Middle frontal gyrus (tissue), 1 donor: ENCODE measurements around the gene FXYD2.
"Not testable (repeated sequence)": the region's sequence is repeated elsewhere in the genome, so short reads cannot be mapped to it uniquely, and the experiment has no call there.

ENCODE experiments used
- DNase-seq: peaks from one replicate; pipeline ENCODE4 v3.0.0-alpha.2; 2015; ENCODE audit warnings: low spot score; ENCODE audit errors: extremely low spot score

Gene FXYD2

DNA sequence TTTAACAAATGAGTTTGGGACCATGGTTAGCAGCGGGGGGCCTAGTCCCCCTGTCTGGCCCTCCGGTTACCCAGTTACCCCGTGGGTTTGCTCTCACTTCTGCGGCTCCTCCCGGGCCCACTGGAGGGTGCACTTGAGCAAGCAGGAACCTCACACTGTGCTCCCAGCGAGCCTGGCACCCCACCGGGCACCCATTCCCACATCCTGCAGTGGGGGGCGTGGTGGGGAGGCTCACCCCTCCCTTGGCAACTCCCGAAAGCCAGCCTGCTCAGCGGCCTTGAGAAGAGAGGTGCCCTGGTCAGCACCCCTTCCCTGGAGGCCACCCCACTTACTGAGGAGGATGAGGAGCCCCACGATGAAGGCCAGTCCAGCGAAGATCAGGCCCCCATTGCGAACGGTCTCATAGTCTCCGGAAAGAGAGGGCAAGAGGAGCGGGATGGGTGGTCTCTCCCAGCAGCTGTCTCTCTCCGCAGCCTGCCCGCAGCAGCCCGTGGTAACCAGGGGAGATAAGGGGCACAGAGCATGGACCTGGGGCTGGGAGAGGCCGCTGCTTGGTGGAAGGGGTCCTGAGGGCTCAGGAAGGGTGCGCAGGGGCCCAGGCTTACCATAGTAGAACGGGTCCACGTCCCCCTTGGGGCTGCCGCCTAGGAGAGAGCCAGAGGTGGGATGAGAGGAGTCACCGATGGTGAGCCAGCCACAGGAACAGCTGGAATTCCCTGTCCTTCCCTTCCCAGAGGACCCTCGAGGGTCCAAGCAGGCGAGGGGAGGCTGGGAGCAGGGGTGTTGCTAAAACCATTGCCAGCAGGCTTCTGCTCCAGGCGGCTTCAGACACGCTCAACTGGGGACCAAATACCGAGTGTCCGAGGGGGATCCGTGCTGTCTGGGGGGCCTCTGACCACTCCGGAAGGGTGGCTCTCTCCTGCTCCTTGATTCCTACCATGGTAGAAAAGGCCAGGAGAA lies 2.2 kb downstream of the FXYD2 start:
- DNase-seq: no peak

DNA sequence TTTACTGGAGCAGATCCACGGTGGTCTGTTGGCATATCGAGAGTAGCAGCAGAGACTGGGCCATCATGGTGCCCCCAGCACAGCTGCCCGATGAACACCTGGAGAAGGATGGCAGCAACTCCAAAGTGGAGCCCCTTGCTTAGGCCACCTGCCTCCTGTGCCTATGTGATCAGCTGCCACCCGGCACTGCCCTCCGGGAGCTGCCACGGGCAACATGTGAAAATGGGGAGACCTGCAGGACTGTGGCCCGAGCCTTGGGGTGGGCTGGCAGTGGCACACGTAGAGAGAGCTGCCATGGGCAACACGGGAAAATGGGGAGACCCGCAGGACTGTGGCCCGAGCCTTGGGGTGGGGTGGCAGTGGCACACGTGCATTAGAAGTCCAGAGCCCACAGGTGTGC lies 3.1 kb downstream of the FXYD2 start:
- no peak for DNase-seq

DNA sequence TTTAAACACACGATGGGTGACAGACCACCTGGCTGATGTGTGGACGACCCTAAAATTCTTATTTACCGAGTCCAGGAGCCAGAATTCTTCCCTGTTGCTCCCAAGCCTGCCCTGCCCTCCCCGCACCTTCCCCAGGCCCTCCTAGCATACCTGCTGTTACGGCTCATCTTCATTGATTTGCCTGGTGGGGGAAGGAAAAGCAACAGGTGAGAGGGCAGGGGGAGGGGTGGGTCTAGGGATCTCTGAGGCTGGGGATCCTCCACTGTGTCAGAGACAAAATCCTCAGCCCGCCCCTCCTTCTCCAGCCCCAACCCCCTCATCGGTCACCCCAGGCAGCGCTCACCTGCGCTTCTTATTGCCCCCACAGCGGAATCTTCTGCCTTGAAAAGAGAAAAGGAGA lies 4.0 kb downstream of the FXYD2 start:
- no peak for DNase-seq

DNA sequence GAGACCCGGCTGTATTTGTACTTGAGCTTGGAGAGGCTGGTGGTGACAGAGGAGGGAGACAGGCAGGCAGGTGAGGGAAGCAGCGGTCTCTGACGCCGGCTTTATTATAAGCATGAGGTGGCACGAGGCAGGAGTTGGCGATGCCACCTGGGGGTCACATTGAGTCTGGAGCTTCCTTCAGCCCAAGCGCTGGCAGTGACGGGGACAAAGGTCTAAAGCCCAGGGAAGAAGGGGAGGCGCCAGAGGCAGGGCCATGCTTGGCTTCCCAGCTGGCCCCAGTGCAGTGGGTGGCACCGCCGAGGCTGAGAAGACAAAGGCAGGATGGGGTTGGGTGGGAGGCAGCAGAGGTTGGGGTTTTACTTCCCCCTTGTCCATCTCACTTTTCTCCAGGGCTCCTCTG lies 4.5 kb downstream of the FXYD2 start:
- DNase-seq: no peak

DNA sequence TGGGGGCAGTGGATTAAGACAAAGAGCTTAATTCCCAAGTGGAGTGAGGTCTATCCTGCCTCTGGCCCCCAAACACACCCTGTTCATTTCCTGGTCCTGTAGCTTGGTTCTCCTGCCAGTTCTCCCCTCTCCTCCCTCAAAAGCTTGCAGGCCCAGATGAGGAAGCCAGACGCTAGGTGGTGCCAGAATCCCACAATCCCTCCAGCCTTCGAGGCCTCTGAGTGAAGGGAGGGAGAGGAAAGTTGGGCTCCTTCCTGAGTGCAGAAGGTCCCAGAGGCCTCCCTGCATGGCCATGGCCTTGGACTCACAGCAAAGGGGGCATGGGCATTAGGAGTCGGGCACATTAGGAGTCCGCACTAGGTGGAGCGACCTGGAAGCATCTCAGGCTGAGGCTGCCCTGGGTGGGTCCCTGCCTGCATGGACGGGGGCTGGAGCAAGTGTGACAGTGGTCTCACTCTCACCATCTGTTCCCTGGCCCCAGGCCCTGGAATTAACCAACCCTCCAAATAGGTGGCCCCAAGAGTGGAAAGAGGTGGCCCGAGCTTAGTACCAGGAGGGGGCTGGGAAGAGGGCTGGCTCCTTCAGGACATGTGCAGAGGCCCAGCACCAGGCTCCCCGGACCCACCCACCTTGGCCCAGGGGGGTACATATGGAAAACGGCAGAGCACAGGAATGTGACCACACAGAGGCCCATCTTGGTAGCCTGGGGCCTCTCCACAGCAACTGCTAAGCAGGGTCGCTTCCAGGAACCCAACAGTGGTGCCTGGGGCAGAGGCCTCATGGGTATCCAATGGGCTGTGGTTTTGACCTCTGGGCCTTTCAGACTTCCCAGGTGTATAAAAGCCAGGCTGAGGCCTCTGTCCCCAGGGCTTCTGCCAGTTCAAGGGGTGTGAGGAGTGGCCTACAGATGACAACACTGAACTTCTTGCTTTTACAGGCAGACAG lies 5.2 kb downstream of the FXYD2 start:
- no peak for DNase-seq

DNA sequence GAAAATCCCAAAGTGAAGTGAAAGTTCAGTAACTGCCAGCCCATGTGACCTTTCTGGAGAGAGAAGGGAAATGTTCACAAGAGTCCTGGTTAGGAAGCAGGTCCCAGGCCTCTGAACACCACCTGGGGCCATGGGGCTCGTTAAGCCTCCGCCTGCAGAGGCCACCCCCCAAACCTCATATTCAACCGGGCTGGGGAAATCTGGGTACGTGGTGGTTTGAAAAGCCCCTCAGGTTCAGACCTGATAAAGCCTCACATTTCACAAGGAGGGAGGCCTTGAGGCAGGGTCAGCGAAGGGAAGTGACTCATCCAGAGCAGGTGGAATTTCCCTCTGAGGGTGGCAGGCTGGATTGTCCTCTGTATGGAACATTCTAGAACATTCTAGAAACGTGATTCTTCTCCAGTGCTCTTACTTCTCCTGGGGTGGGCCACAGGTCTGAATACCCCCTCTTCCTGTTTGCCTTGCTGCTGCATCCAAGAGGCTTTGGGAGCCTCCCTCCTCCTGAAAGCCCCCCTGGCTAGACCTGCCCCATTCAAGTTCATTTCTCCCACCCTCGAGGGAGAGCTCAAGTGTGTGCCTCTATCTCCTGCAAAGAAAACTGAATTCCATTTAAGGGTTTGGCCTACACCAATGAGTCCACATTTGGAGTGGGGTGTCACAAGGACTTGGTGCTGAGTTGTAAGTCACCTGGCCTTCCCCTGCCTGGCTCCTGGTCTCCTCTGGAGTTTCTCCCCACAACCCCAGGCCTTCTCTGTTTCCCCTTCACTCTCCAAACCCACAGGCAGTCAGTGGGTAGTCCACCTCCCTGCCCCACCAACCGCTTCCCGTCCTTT lies 6.3 kb downstream of the FXYD2 start:
- no peak for DNase-seq

DNA sequence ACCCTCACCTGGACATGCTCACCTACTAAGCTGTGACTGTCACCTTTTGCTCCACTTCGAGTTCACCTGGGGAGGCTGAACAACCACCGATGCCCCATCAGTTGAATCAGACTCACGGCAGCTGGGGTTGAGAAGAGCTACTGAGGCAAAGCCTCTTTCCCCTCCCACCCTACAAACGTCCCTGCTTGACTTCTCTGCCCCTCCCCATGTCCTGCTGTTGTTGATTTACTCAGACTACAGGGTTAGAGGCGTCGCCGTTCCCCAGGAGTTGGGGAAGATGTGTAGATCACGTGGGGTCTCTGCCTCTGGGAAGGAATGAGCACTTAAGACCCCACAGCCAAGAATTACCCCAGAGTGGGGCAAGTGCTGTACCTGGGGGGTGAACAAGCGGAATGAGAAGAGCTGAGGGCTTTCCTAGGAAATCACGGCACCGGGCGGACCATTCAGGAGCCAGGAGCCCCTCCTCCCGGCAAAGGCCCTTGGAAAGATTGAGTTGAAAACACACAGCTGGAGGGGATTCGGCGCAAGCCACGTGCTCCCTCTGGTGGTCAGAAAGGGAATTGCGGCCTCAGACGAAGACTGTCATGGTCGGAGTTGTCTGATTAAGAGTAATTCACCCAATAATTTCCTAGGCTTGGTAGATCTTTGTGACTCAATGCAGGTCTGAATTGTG lies 7.0 kb downstream of the FXYD2 start:
- peak; percentile 77 for DNase-seq

DNA sequence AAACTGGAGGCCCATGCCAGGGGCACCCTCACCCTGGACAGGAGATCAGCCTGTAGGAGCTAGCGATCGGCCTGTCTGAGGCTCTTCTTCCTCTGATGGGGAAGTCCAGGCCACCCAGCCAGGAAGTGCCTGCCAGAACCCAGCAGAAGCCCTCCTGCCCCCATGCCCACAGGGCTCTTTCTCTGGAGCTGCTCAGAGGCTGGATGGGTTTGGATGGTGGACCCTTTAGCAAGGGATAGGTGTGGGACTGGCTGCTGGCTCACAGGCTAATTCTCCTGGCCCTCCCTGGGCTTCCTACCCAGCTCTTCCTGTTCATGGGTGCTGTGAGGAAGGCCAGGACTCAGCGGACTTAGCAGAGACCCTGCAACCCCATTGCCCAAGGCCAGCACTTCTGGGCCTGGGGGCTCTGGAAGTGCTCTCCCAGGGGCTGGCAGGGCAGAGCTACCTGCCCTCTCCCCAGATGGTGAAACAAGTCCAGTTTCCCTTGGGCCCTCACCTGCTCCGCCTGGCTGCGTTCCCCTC lies 7.6 kb downstream of the FXYD2 start:
- DNase-seq: no peak

DNA sequence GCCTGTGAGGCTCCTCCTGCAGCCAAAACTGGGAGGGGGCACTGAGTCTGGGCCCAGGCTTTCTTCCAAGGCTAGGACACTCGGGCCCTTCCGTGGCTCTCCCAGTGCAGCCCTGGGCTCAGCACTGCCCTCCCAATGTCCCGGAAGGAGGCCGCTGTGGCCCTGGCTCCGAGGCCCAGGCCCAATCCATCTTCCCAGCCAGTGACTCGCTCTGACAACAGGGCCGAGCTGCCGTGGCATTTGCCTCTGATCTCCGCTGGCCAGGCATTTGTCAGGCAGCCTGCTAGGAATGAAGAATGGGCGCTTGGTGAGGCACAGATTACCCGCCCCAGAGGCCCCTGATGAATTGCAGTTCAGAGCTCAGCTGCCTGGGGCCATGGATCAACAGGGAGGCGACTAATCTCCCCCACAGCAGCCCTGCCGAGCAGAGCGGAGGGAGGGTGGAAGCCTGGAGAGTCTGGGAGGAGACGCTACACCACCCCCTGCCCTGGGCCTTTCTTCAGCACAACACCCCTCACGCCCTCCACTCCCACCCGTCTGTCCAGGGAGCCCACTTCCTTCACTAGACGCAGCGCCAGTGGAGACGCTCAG lies 8.3 kb downstream of the FXYD2 start:
- no peak for DNase-seq

DNA sequence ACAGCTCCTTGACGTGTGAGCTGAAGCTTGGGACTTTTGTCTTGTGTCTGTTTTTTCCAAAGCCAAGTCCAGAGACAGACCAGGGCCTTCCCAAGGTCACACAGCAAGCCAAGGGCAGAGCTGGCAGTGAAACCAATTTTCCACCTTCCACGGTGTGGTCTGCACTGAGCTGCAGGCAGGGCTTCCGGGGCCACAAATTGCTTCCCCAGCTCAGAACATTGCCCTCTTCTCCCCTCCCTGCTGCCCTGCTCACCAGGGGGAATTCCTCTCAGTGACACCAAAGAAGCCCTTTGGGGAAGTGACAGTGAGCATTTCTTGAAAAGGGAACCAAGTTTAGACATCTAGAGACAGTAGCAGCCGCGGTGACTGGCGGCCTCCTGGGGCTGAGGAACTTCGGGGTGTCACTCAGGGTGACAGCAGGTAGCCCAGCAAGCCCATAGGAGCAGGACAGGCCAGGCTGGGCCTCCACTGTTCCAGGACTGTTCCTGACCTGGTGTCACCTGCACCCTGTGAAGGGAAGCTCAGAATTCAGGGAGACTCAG lies 9.2 kb downstream of the FXYD2 start:
- DNase-seq: no peak

DNA sequence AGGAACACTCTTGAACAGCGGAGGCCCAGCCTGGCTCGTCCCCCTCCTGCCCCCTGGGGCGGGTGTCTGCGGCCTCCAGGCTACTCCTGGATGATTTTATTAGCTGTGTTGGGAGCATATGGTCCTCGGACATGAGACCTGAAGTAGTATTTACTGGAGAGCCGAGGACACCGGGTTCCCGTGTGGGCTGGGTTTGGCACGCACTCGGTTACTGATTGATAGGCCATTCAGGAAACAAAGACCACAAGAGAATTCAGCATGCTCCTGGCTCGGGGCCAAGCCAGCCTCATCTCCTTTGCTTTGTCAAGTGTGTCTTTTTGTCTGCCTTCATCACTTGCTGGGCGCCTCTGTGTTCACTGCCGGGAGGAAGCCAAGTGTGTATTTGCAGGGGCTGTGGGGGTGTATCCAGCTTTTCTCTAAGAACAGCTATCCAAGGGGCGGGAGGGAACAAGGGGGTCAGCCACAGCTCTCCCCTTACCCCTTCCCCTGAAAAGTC lies 9.7 kb downstream of the FXYD2 start:
- no peak for DNase-seq

DNA sequence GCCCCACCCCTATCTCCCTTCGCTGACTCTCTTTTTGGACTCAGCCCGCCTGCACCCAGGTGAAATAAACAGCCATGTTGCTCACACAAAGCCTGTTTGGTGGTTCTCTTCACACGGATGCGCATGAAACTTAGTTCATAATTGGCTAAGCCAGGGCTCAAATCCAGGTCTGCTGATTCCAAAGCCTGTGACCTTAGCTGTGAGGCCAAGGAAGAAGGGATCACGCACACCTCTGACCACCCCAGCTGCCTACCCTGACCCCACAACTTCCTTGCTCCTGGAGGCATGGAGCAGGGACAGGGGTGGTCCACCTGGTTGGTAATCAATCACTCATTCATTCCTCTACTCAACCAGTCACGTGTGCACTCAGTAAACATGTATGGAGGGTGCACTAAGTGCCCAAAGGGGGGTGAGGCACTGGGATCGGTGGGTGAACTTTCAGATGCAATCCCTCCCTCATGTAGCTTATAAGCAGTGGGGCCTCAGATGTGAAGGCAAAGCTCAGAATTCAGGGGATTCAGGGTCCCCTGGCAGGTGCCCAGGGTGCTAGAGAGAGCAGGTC lies 10.3 kb downstream of the FXYD2 start:
- DNase-seq: no peak

DNA sequence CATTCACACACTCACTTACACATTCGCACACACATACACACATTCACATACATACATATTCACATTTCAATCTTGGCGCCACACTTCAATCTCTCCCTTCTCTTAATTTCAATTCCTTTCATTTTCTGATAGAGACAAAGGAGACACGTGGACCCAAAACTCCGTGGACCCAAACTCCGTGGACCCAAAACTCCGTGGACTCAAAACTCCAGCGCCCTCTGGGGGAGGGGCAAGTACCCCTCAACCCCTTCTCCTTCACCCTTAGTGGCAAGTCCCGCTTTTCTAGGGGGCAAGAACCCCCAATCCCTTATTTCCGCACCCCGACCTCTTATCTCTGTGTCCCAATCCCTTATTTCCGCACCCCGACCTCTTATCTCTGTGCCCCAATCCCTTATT lies 14.5 kb downstream of the FXYD2 start:
- DNase-seq: not testable (repeated sequence)

DNA sequence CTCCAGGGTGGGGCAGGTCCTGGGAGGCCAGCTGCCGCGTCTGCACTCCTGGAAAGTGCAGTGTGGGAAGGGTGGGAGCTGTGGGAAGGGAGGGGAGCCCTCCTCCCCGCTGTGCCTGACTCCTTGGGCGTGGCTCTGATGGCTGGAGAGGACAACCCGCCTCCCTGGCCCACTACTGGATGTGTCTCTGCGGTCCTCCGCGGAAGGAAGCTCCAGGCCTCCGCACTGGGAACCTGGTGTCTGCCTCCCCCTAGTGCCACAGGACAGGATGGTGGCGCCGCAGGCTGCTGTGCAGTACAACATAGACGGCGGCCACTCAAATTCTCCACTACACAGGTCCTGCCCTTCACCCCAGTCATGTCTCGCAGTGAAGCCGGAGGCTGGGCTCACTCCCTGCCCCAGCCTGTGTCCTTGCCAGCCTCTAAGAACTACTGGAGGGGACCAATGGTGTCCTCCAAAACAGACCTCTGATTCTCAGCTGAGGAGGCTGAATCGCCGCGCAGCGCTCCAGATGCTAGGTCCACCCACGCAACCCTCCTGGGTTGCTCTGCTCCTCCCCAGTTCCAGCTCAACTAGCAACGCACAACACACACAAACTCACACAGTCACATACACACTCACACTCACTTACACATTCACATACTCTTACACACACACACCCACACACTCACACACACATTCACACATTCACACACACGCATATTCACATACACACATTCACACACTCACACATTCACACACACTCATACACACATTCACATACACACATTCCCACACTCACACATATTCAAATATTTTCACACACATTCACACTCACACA lies 15.1 kb downstream of the FXYD2 start:
- DNase-seq: peak; percentile 68

DNA sequence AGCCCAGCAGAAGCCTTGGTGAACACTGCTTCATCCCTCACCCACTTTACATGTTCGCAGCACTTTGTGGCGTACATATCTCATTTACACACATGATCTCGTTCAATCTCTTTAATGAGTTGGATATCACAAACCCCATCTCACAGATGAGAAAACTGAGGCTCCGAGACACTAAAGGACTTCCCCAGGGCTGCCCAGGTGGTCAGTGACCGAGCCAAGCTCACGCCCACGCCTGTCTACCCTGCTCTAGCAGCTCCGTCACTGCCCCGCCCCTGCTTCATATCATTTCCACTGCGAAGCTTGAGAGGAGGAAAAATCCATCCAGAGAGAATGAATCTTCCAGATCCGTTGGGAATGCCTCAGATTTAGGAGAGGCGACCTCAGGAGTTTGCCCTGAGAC lies 15.8 kb downstream of the FXYD2 start:
- DNase-seq: no peak

DNA sequence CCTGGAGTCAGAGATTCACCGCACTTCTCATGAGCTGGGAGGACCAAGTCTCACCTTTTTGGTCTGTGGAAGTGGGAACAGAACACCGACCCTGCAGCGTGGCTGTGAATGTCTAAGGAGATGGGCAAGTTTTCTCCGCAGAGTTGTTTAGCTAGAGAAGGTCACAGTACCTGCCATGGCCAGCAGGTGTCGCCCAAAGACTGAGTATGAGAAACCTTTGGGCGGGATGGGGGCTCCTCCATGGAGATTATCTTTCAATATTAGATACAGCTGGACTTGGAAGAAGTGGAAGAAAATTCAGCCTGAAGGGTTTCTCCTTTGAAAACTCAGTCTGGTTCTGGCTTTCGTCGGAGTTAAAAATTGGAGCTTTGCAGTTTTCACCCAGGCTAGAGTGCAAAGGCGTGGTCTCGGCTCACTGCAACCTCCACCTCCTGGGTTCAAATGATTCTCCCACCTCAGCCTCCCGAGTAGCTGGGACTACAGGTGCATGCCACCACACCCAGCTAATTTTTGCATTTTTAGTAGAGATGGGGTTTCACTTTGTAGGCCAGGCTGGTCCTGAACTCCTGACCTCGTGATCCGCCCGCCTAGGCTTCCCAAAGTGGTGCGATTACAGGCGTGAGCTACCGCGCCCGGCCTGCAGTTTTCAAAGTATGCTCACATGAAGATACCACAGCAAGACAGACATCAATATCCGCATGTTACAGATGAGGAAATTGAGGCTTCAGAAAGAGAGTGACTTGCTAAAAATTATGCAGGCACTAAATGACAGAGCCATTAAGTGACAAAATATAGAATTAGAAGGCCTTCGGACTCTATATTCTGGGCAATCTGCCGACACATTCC lies 16.8 kb downstream of the FXYD2 start:
- peak; percentile 50 for DNase-seq

DNA sequence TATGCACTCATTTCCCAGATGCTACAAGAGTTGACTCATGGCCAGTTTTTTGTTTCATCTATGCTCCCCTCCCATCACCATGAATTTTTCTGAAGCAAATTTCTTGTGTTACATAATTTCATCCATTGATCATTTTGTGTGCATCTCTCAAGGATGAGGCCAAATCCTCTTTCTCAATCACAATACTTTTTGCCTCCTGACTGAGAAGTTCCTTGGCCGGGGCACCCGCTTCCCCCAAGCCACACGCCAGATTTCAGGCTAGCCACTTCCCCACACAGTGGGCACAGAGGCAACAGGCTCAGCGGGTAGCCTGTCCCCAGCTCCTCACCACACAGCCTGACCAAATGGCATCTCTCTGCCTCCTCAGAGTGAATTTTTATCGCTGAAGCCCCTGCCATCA lies 17.7 kb downstream of the FXYD2 start:
- DNase-seq: no peak

DNA sequence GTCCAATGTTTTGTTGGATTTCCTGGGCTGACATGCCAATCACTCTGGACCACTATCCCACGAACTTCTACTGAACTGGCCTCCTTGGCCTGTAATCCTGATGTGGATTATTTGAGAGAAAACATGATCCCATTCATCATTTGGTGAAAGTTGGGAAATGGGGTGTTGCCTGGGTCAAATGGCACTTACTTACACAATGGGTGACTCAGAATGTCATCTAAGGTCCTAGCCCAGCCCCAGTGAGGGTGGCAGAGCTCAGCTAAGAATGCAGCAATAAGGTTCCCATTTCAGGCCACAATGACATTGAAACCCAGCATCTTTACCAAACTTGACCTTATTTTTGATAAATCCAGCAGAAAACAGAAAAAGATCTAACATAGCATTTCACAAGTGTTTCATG lies 19.5 kb downstream of the FXYD2 start:
- no peak for DNase-seq
